Measurements from ENCODE around the gene INSIG2.

INSIG2 gene

DNA sequence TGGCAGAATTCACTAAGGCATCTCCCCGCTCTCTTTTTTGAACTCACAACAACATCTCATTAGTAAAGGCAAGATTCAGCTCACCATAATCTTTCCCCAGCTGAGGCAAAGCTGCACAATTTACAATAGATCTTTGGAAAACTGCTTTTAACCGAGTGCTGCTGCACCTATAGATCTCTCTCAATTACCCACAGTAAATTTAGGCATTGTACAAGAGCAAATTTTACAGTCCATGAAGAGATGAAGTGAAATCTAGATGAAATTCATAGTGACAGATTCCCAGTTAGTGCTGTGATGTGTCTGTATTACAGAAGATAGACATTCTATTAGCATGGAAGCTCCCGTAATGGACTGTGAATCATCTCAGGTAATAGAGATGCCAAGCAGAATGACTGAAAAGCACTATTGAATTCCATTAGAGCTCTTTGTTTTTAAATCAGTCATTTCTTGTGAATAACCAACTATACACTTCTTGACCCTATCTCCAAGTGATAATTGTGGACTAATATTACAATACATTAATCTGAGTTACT, 36.4 kb upstream of the INSIG2 start:
- Histone ChIP-seq H3K36me3 (ENCODE audit: insufficient read depth) (no peaks in the 10 kb centered on the region), H3K27ac (no peak overlapping the region), H3K27me3 (ENCODE audit: insufficient read depth, low read depth) (no peaks in the 10 kb centered on the region), H3K4me2 (no peak overlapping the region), H2AFZ (ENCODE audit: low read depth) (no peak overlapping the region), H3K4me1 (ENCODE audit: low read depth, poor library complexity, severe bottlenecking) (peaks cover 7% of the 10 kb centered on the region), H3K4me3 (IDR thresholded peaks at IDR 0.05; ENCODE audit: insufficient read depth, low read depth, low read length) (no peak overlapping the region), H3K79me2 (ENCODE audit: insufficient read depth, low read depth) (no peaks in the 10 kb centered on the region), H4K20me1 (ENCODE audit: insufficient read depth) (no peaks in the 10 kb centered on the region), H3K9ac (no peak overlapping the region)
- TF ChIP-seq, protein P1, sequence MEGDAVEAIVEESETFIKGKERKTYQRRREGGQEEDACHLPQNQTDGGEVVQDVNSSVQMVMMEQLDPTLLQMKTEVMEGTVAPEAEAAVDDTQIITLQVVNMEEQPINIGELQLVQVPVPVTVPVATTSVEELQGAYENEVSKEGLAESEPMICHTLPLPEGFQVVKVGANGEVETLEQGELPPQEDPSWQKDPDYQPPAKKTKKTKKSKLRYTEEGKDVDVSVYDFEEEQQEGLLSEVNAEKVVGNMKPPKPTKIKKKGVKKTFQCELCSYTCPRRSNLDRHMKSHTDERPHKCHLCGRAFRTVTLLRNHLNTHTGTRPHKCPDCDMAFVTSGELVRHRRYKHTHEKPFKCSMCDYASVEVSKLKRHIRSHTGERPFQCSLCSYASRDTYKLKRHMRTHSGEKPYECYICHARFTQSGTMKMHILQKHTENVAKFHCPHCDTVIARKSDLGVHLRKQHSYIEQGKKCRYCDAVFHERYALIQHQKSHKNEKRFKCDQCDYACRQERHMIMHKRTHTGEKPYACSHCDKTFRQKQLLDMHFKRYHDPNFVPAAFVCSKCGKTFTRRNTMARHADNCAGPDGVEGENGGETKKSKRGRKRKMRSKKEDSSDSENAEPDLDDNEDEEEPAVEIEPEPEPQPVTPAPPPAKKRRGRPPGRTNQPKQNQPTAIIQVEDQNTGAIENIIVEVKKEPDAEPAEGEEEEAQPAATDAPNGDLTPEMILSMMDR (conservative IDR thresholded peaks at IDR 0.05; ENCODE audit: low read depth, low read length): no peak

DNA sequence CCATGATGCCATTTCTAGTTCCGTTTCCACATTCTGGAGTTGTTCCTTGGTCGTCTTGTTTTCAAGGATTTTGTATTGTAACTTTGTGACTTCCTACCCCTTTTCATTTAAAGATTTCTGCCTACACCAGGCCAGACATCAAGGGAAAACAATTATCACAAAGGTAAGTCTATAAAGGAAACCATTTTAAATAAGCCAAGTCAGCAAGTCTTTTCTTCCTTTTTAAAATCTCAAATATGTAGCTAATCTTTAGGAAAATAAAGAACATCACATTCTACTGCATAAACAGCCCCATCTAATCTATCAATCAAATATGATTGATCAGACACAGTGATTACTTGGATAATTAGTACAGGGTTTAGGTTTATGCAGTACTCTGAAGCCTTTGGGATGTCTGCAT, 35.8 kb upstream of the INSIG2 start:
- Histone ChIP-seq H2AFZ (ENCODE audit: low read depth) (no peak overlapping the region), H3K4me1 (ENCODE audit: low read depth, poor library complexity, severe bottlenecking) (peaks cover 1% of the 10 kb centered on the region), H3K36me3 (ENCODE audit: insufficient read depth) (no peaks in the 10 kb centered on the region), H3K27me3 (ENCODE audit: insufficient read depth, low read depth) (no peaks in the 10 kb centered on the region), H4K20me1 (ENCODE audit: insufficient read depth) (no peaks in the 10 kb centered on the region), H3K27ac (no peak overlapping the region), H3K4me3 (IDR thresholded peaks at IDR 0.05; ENCODE audit: insufficient read depth, low read depth, low read length) (no peak overlapping the region), H3K9ac (no peak overlapping the region), H3K79me2 (ENCODE audit: insufficient read depth, low read depth) (no peaks in the 10 kb centered on the region), H3K4me2 (no peak overlapping the region)
- TF ChIP-seq, protein P1 (conservative IDR thresholded peaks at IDR 0.05; ENCODE audit: low read depth, low read length): no peak

DNA sequence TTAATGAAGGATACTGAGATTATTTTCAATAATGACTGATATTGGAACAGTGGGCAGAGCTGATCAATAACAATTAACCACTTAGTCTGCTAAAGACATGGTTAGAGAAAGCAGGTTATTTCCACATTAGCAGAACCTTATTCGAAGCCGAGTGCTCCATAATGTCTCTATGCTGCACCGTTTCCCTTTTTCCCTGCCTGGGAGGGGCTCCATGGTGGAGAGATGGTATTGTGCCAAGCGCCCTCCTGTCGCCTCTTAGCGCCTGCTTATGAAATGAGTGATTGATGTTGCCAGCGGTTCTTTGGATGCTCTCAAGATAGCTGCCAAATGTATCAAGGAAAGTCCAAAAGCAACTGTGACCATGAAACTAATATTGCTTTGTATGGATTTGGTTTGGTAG, 34.6 kb upstream of the INSIG2 start:
- H3K4me2 ChIP-seq: no peak overlapping the region
- H3K79me2 ChIP-seq (ENCODE audit: insufficient read depth, low read depth): no peaks in the 10 kb centered on the region
- TF ChIP-seq, protein P1 (conservative IDR thresholded peaks at IDR 0.05; ENCODE audit: low read depth, low read length): no peak
- no peaks in the 10 kb centered on the region for H3K27me3 ChIP-seq (ENCODE audit: insufficient read depth, low read depth)
- H3K9ac ChIP-seq: no peak overlapping the region
- H3K36me3 ChIP-seq (ENCODE audit: insufficient read depth): no peaks in the 10 kb centered on the region
- no peaks in the 10 kb centered on the region for H3K4me1 ChIP-seq (ENCODE audit: low read depth, poor library complexity, severe bottlenecking)
- H3K27ac ChIP-seq: no peak overlapping the region
- no peak overlapping the region for H3K4me3 ChIP-seq (IDR thresholded peaks at IDR 0.05; ENCODE audit: insufficient read depth, low read depth, low read length)
- H2AFZ ChIP-seq (ENCODE audit: low read depth): no peak overlapping the region
- H4K20me1 ChIP-seq (ENCODE audit: insufficient read depth): no peaks in the 10 kb centered on the region

DNA sequence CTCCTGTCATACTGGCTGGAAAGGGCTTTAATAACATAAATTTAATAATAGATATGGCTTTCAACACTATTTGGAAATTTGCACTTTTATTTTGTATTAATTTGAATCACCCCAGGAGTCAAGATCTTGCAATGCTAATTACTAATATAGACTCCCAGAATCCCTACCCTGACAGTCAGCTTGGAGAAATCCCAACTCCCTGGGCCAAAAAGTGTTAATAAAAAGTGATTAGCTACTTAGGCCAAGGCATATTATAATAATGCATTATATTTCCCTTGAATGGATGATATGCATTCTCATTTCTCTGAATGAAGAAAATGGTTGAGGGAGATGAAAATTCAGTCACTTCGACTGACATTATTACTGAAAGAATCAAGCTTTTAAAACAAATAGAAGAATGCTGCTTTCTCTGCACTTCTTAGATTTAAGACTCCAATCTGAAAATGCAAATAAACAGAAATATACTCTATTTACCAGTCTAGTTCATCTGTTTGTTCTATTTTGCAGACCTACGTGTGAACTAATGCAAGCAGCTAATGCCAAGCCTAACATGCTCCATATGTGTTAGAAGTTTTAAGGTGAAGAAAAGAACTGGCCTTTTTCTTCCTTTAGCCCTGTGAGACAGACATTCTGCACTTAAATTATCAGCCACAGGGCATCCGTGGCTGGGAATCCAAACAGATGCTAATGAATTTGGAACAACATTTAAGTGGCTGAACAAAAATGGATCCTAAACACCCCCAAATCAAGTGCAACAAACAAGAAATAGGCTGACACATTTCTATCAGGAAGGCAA, 33.9 kb upstream of the INSIG2 start:
- H3K27me3 ChIP-seq (ENCODE audit: insufficient read depth, low read depth): no peaks in the 10 kb centered on the region
- peaks cover 7% of the 10 kb centered on the region for H3K4me1 ChIP-seq (ENCODE audit: low read depth, poor library complexity, severe bottlenecking)
- no peak overlapping the region for H2AFZ ChIP-seq (ENCODE audit: low read depth)
- no peaks in the 10 kb centered on the region for H3K36me3 ChIP-seq (ENCODE audit: insufficient read depth)
- H4K20me1 ChIP-seq (ENCODE audit: insufficient read depth): no peaks in the 10 kb centered on the region
- H3K9ac ChIP-seq: no peak overlapping the region
- H3K79me2 ChIP-seq (ENCODE audit: insufficient read depth, low read depth): no peaks in the 10 kb centered on the region
- H3K4me2 ChIP-seq: no peak overlapping the region
- H3K4me3 ChIP-seq (IDR thresholded peaks at IDR 0.05; ENCODE audit: insufficient read depth, low read depth, low read length): no peak overlapping the region
- TF ChIP-seq, protein P1 (conservative IDR thresholded peaks at IDR 0.05; ENCODE audit: low read depth, low read length): no peak
- no peak overlapping the region for H3K27ac ChIP-seq
